GM12878 (cell line): ENCODE measurements around the gene ILF2. TPM values are rescaled to one million over a fixed set of nuclear protein-coding genes. Genes with fewer than 3 reads are reported as not detected.

Experiments used
- ATAC-seq: fragments of 200-7000 bp; cut with Tn5 transposase; 3 replicates; pipeline ENCODE4 v1.9.1; 2020; ENCODE audit warnings: mild to moderate bottlenecking, moderate library complexity
- BruUV-seq: library from RNA; stranded (reverse); fragments of 400-500 nt; replicated peaks from 2 replicates; lab custom pipeline; 2021; lab: Mats Ljungman, UMichigan
- CTCF ChIA-PET: fragments of 300-600 bp; sonication (Branson Sonifier 250); formaldehyde crosslinking; extraction: SDS; loops from one replicate; lab custom pipeline; 2021; ENCODE audit warnings: inconsistent platforms; lab: Yijun Ruan, JAX
- POLR2A ChIA-PET: fragments of 350-600 bp; formaldehyde crosslinking; extraction: SDS; loops from one replicate; lab custom pipeline; 2021; ENCODE audit warnings: inconsistent platforms; lab: Charles Lee
- RAD21 ChIA-PET: fragments of 300-600 bp; sonication (Branson Sonifier 250); formaldehyde crosslinking; loops from one replicate; lab custom pipeline; 2023; ENCODE audit warnings: antibody characterized with exemption; ENCODE audit not compliant: unreplicated experiment; lab: Charles Lee
- SMC1A ChIA-PET: fragments of 300-600 bp; sonication (Branson Sonifier 250); formaldehyde crosslinking; loops from one replicate; lab custom pipeline; 2023; ENCODE audit not compliant: unreplicated experiment, uncharacterized antibody; lab: Charles Lee
- DNase-seq: peaks from one replicate; pipeline ENCODE4 v3.0.0-alpha.2; 2011; ENCODE audit warnings: low read depth, low spot score
- FAIRE-seq: peaks from 3 replicates; lab custom pipeline; 2011; peaks lifted over from hg19 to GRCh38; lab: Jason Lieb, UNC
- H2AFZ ChIP-seq: 2 replicates; pipeline ENCODE4 v1.6.0; 2011; ENCODE audit warnings: low read depth, low read length, control low read depth; ENCODE audit not compliant: control insufficient read depth
- H3K27ac ChIP-seq: 2 replicates; pipeline ENCODE4 v1.5.1; 2011; ENCODE audit warnings: control low read depth; ENCODE audit not compliant: control insufficient read depth, insufficient read depth
- H3K27me3 ChIP-seq, 2 experiments: replicated peaks in 1 of 2; 2 replicates each; pipeline versions ENCODE4 v1.6.0 to v1.6.1; 2011; ENCODE audit warnings: low read length in 1 of 2; ENCODE audit not compliant: control insufficient read depth in 2 of 2, insufficient read depth in 2 of 2
- H3K36me3 ChIP-seq, 2 experiments: 2 replicates each; pipeline ENCODE4 v1.5.1; 2011; ENCODE audit warnings: low read length in 1 of 2; ENCODE audit not compliant: control insufficient read depth in 2 of 2, insufficient read depth in 2 of 2
- H3K4me1 ChIP-seq: 2 replicates; pipeline ENCODE4 v1.6.1; 2011; ENCODE audit warnings: mild to moderate bottlenecking, low read length, moderate library complexity, mixed read lengths; ENCODE audit not compliant: control insufficient read depth, insufficient read depth
- H3K4me2 ChIP-seq: 2 replicates; pipeline ENCODE4 v1.6.0; 2011; ENCODE audit warnings: control low read depth; ENCODE audit not compliant: control insufficient read depth, insufficient read depth
- H3K4me3 ChIP-seq: fragments of 200-600 bp; sonication (generic); 2 replicates; pipeline ENCODE4 v1.5.1; 2016
- H3K79me2 ChIP-seq: 2 replicates; pipeline ENCODE4 v1.6.0; 2011; ENCODE audit warnings: low read length; ENCODE audit not compliant: control insufficient read depth, insufficient read depth
- H3K9ac ChIP-seq: 2 replicates; pipeline ENCODE4 v1.8.0; 2011; ENCODE audit warnings: low read length, control low read depth, mixed read lengths; ENCODE audit not compliant: control insufficient read depth, insufficient read depth
- H3K9me3 ChIP-seq: replicated peaks from 3 replicates; pipeline ENCODE4 v1.5.1; 2011; ENCODE audit warnings: mild to moderate bottlenecking, low read length; ENCODE audit not compliant: control insufficient read depth, insufficient read depth
- H4K20me1 ChIP-seq: 2 replicates; pipeline ENCODE4 v1.6.0; 2011; ENCODE audit not compliant: control insufficient read depth, insufficient read depth
- CBX3 ChIP-seq: fragments of 200-600 bp; sonication (generic); IDR thresholded peaks from 2 replicates; pipeline ENCODE4 v1.6.1; 2016; ENCODE audit warnings: low read depth, borderline replicate concordance
- CEBPZ ChIP-seq: fragments of 150-350 bp; IDR thresholded peaks from 2 replicates; pipeline ENCODE4 v1.6.1; 2016; ENCODE audit warnings: low read depth, low read length
- DPF2 ChIP-seq: fragments of 450-650 bp; IDR thresholded peaks from 2 replicates; pipeline ENCODE4 v1.6.1; 2017; ENCODE audit warnings: mild to moderate bottlenecking
- HDAC6 ChIP-seq: fragments of 200-600 bp; sonication (generic); IDR thresholded peaks from one replicate; pipeline ENCODE4 v1.8.0; 2017; ENCODE audit warnings: antibody characterized with exemption; ENCODE audit not compliant: unreplicated experiment
- MTA2 ChIP-seq: fragments of 450-650 bp; IDR thresholded peaks from 2 replicates; pipeline ENCODE4 v1.6.1; 2016; ENCODE audit warnings: low read depth, mild to moderate bottlenecking, moderate library complexity
- POU2F2 ChIP-seq: IDR thresholded peaks from 3 replicates; pipeline ENCODE4 v1.6.1; 2011; ENCODE audit warnings: low read depth, mild to moderate bottlenecking, low read length, borderline replicate concordance
- ZNF687 ChIP-seq: fragments of 450-650 bp; IDR thresholded peaks from 2 replicates; pipeline ENCODE4 v1.6.1; 2017; ENCODE audit warnings: mild to moderate bottlenecking, moderate library complexity
- WGBS: methylation state at CpG from one replicate; pipeline ENCODE4 v1.1.6; 2016; ENCODE audit warnings: low lambda C conversion rate; ENCODE audit not compliant: insufficient replicate concordance, insufficient coverage; ENCODE audit errors: missing lambda C conversion rate; 5-methylcytosine and 5-hydroxymethylcytosine counted together
- in situ Hi-C: fragments of 300-500 bp; cut with MboI; formaldehyde crosslinking; loops from 9 replicates; pipeline ENCODE4 v1.14.3; 2018; ENCODE audit warnings: mixed read lengths
- intact Hi-C: fragments of 100-400 bp; cut with micrococcal nuclease; formaldehyde crosslinking; loops from one replicate; pipeline ENCODE4 v1.14.2; 2022; ENCODE audit not compliant: unreplicated experiment
- polyA plus RNA-seq, 11 experiments: library from polyadenylated mRNA; depleted of rRNA in 4 of 11; unstranded in 6 of 11; stranded (reverse) in 5 of 11; fragments of >200 nt; fragmentation: Nextera tagmentation in 4 of 11; fragmentation: Illumina TruSeq in 1 of 11; extraction: Ambion mirVana in 4 of 11; extraction: Trizol in 1 of 11; gene quantifications; 1 replicate in 1 of 11; 2 replicates in 10 of 11; pipeline versions ENCODE4 v1.2.1 to v1.2.3, GENCODE V29; 2011 to 2016; ENCODE audit warnings: inconsistent platforms in 2 of 11, missing spikeins in 2 of 11, low read depth in 1 of 11
- total RNA-seq, 4 experiments: library from RNA; depleted of rRNA in 3 of 4; stranded (reverse); fragments of >200 nt in 3 of 4; fragmentation: Illumina TruSeq in 1 of 4; extraction: Trizol in 1 of 4; gene quantifications; 2 replicates each; pipeline versions ENCODE4 v1.2.1 to v1.2.3, GENCODE V29; 2013 to 2021

Gene ILF2
- total and polyA plus RNA-seq, 10 of the 15 experiments (the other 5 are each of a cell fraction or from before 2014, with no cell fraction given) = 261 to 520 (median 449) TPM

- no peak overlapping the region for H3K9ac ChIP-seq
- H3K4me3 ChIP-seq = no peak overlapping the region
- peaks cover 14% of the 10 kb centered on the region for H3K4me1 ChIP-seq
- in situ Hi-C loops (no loop called here), intact Hi-C loops (no loop called here)
- WGBS = 52% methylated on average over 5 of the region's 5 CpGs
- H2AFZ ChIP-seq = no peak overlapping the region
- no peaks in the 10 kb centered on the region for H4K20me1 ChIP-seq
- H3K36me3 ChIP-seq = no peaks in the 10 kb centered on the region
- H3K79me2 ChIP-seq = no peaks in the 10 kb centered on the region
- FAIRE-seq = no peak
- TF ChIP-seq CBX3 = no peak
- no peaks in the 10 kb centered on the region for H3K9me3 ChIP-seq
- H3K27me3 ChIP-seq = no peaks in the 10 kb centered on the region
- BruUV-seq = no TSS peak
- ATAC-seq = no peak
- RAD21 ChIA-PET = no interaction called here
- CTCF ChIA-PET = interaction anchor here (1.2 to 7.8 kb wide), 5 partner anchors 10 to 79 kb away, joined by 3 to 66 read pairs (median 5); partner anchors contain the start of genes S100A1 and S100A13
- SMC1A ChIA-PET = interaction anchor here (1.2 kb wide), 1 partner anchor 103 kb away, joined by 3 read pairs; no protein-coding TSS in a partner anchor
- no peak overlapping the region for H3K27ac ChIP-seq
- DNase-seq = no peak
- POLR2A ChIA-PET = interaction anchor here (0.5 to 1.7 kb wide), 3 partner anchors 13 to 51 kb away, joined by 3 to 5 read pairs (median 3); no protein-coding TSS in a partner anchor
- no peak overlapping the region for H3K4me2 ChIP-seq
These were observed 57.4 kb downstream of the ILF2 start for GRCh38 chr1:153613406-153613805.

- in situ Hi-C loops = no loop called here
- POLR2A ChIA-PET = interaction anchor here (1.4 kb wide), 1 partner anchor 13 kb away, joined by 3 read pairs; no protein-coding TSS in a partner anchor
- WGBS = 74% methylated on average over 6 of the region's 9 CpGs
- CTCF ChIA-PET = interaction anchor here (1.1 to 7.8 kb wide), 4 partner anchors 14 to 78 kb away, joined by 3 to 66 read pairs (median 4); partner anchors contain the start of genes S100A1 and S100A13
- DNase-seq (no peak), ATAC-seq (no peak), FAIRE-seq (no peak)
- peaks cover 14% of the 10 kb centered on the region for H3K4me1 ChIP-seq
- no peak within 1 kb of the TSS for H2AFZ ChIP-seq
- H3K27me3 ChIP-seq = no peaks in the 10 kb centered on the region
- no peak within 1 kb of the TSS for H3K27ac ChIP-seq
- no peak within 1 kb of the TSS for H3K4me2 ChIP-seq
- no peaks in the 10 kb centered on the region for H3K79me2 ChIP-seq
- no TSS peak for BruUV-seq
- intact Hi-C loops = no loop called here
- H4K20me1 ChIP-seq = no peaks in the 10 kb centered on the region
- H3K4me3 ChIP-seq = no peak within 1 kb of the TSS
- RAD21 ChIA-PET = no interaction called here
- H3K9ac ChIP-seq = no peak within 1 kb of the TSS
- no peaks in the 10 kb centered on the region for H3K36me3 ChIP-seq
- no peaks in the 10 kb centered on the region for H3K9me3 ChIP-seq
- SMC1A ChIA-PET = no interaction called here
- TF ChIP-seq CEBPZ = no peak
- no peak for TF ChIP-seq HDAC6
- no peak for TF ChIP-seq MTA2
- no peak for TF ChIP-seq DPF2
- TF ChIP-seq ZNF687 = no peak
- TF ChIP-seq POU2F2 = no peak
These were observed 58.0 kb downstream of the ILF2 start, which contains the start of gene S100A16 for GRCh38 chr1:153612755-153613331. TSS of gene S100A16 (minus strand) at chr1:153613137. CDS start at chr1:153608151, 4,986 bp downstream.
